ENCODE results near the gene PEAK1.

Gene PEAK1

DNA sequence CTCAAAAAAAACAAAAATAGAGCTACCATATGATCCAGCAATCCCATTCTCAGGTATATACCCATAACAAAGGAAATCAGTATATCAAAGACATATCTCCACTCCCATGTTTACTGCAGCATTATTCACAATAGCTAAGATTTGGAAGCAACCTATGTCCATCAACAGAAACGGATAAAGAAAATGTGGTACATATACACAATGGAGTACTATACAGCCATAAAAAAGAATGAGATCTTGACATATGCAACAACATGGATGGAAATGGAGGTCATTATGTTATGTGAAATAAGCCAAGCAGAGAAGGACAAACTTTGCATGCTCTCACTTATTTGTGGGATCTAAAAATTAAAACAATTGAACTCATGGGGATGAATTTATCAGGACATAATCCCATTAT is 19.6 kb downstream of the PEAK1 start:
- Histone ChIP-seq H3K9me3 (ENCODE audit: control insufficient read depth, insufficient read depth, low read length) (peaks cover 6% of the 10 kb centered on the region; the same call in 1 of the 2 replicates), H3K4me1 (ENCODE audit: insufficient read depth, low read length) (no peaks in the 10 kb centered on the region), H3K36me3 (ENCODE audit: insufficient read depth, low read length) (no peaks in the 10 kb centered on the region), H3K9ac (ENCODE audit: low read depth, low read length) (no peak overlapping the region)

DNA sequence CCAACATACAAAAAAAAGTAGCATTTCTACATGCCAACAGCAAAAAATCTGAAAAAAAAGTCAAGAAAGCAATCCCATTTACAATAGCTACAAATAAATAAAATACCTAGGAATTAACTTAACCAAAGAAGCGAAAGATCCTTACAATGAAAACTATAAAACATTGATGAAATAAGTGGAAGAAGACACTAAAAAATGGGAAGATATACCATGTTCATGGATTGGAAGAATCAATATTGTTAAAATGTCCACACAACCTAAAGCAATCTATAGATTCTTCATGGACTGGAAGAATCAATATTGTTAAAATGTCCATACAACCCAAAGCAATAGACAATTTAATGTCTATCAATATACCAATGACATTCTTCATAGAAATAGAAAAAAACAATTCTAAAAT is 21.0 kb downstream of the PEAK1 start:
- Histone ChIP-seq H3K4me1 (ENCODE audit: insufficient read depth, low read length) (no peaks in the 10 kb centered on the region), H3K9me3 (ENCODE audit: control insufficient read depth, insufficient read depth, low read length) (peaks cover 6% of the 10 kb centered on the region; the same call in 1 of the 2 replicates), H3K36me3 (ENCODE audit: insufficient read depth, low read length) (no peaks in the 10 kb centered on the region), H3K9ac (ENCODE audit: low read depth, low read length) (no peak overlapping the region)

DNA sequence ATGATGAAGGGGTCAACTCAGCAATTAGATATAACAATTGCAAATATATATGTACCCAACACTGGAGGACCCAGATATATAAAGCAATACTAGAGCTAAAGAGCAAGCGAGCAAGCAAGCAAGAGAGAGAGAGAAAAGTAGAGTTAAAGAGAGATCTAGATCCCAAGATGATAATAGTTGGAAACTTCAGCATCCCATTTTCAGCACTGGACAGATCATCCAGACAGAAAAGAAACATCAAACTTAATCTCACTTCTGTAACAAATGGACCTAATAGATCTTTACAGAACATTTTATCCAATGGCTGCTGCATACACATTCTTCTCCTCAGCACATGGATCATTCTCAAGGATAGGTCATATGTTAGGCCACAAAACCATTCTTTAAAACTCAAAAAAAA is 23.2 kb downstream of the PEAK1 start:
- Histone ChIP-seq H3K9ac (ENCODE audit: low read depth, low read length) (no peak overlapping the region), H3K36me3 (ENCODE audit: insufficient read depth, low read length) (no peaks in the 10 kb centered on the region), H3K4me1 (ENCODE audit: insufficient read depth, low read length) (no peaks in the 10 kb centered on the region), H3K9me3 (ENCODE audit: control insufficient read depth, insufficient read depth, low read length) (peaks cover 6% of the 10 kb centered on the region; the same call in 1 of the 2 replicates)

DNA sequence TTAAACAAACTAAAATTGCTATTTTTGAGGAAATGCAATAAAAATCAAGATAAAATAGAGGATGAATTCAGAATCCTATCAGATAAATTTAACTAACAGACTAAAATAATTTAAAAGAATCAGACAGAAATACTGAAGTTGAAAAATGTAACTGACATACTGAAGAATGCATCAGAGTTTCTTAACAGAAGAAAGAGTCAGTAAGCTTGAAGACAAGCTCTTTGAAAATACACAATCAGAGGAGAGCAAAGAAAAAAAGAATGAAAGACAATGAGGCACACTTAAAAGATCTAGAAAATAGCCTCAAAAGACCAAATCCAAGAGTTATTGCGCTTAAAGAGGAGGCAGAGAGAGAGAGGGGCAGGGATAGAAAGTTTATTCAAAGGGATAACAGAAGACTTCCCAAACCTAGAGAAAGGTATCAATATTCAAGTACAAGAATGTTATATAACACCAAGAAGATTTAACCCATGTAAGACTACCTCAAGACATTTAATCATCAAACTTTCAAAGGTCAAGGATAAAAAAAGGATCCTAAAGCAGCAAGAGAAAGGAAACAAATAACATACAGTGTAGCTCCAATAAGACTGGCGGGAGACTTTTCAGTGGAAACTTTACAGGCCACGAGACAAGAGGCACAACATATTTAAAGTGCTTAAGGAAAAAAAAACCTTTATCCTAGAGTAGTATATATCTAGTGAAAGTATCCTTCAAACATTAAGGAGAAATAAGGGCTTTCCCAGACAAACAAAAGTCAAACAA is 24.7 kb downstream of the PEAK1 start:
- peaks cover 6% of the 10 kb centered on the region; the same call in 1 of the 2 replicates for H3K9me3 ChIP-seq (ENCODE audit: control insufficient read depth, insufficient read depth, low read length)
- H3K4me1 ChIP-seq (ENCODE audit: insufficient read depth, low read length): no peaks in the 10 kb centered on the region
- H3K36me3 ChIP-seq (ENCODE audit: insufficient read depth, low read length): no peaks in the 10 kb centered on the region
- H3K9ac ChIP-seq (ENCODE audit: low read depth, low read length): no peak overlapping the region

DNA sequence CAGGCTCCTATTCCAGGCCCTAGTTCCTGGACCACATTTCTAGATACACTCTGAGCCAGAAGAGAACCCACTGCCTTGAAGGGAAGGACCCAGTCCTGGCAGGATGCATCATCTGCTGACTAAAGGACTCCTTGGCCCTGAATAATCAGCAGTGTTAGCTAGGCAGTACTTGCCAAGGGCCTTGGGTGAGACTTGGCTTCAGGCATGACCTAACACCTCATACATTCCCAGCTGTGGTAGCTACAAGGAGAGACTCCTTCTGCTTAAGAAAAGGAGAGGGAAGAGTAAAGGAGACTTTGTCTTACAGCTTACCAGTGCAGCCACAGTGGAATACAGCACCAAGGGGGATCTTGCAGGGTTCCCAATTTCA is 26.4 kb downstream of the PEAK1 start:
- H3K9ac ChIP-seq (ENCODE audit: low read depth, low read length): no peak overlapping the region
- no peaks in the 10 kb centered on the region for H3K36me3 ChIP-seq (ENCODE audit: insufficient read depth, low read length)
- 0 out of 2 replicates have a peak, but pooled peaks cover 2% of the 10 kb centered on the region for H3K9me3 ChIP-seq (ENCODE audit: control insufficient read depth, insufficient read depth, low read length)
- no peaks in the 10 kb centered on the region for H3K4me1 ChIP-seq (ENCODE audit: insufficient read depth, low read length)

DNA sequence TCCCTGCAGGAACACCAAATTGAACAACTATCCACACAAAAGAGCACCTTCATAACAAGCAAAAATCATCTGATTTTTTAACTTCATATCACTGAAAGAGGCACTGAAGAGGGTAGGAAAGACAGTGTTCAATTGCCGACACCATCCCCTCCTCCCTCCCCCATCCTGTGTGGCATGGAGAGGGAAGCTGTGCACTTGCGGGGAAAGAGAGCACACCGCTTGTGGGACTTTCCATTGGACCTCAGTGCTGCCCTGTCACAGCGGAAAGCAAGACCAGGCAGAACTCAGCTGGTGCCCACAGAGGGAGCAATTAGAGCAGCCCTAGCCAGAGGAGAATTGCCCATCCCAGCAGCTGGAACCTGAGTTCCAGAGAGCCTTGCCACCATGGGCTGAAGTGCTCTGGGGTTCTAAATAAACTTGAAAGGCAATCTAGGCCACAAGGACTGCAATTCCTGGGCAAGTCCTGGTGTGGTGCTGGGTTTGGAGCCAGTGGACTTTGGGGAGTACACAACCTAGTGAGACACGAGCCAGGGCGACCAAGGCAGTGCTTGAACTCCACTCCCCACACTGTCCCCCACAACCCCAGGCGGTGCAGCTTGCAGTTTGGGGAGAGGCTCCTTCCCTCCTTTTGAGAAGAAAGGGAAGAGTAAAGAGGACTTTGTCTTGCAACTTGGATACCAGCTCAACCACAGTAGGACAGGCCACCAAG is 27.0 kb downstream of the PEAK1 start:
- no peaks in the 10 kb centered on the region for H3K4me1 ChIP-seq (ENCODE audit: insufficient read depth, low read length)
- H3K9ac ChIP-seq (ENCODE audit: low read depth, low read length): no peak overlapping the region
- H3K36me3 ChIP-seq (ENCODE audit: insufficient read depth, low read length): no peaks in the 10 kb centered on the region

DNA sequence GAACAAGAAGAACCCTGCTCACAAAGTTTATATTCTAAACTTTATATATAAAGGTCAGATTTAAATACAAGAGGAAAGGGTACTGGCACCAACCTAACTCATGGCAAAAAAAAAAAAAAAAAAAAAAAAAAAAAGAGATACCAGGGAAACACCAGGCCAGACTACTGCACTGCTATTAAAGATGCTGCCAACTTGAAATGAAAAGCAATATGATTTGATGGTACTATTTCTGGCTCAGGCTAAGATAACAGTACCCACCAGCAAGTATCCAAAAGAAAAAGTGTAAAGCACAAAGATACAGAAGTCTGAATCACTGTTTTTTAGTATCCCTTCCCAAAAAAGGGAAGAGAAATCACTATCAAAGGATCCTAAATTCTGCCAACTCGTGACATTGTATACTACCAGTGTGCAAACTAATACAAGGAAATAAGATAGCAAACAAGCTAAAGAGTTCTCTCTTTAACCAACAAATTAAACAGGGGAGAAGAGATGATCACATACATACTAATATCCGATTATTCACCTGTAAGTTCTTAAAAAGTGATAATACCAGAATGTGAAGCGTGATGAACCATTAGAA is 28.4 kb downstream of the PEAK1 start:
- Histone ChIP-seq H3K4me1 (ENCODE audit: insufficient read depth, low read length) (no peaks in the 10 kb centered on the region), H3K9ac (ENCODE audit: low read depth, low read length) (no peak overlapping the region), H3K36me3 (ENCODE audit: insufficient read depth, low read length) (no peaks in the 10 kb centered on the region), H3K9me3 (ENCODE audit: control insufficient read depth, insufficient read depth, low read length) (0 out of 2 replicates have a peak, but pooled peaks cover 2% of the 10 kb centered on the region)

More for the DNA sequence above, 27.0 kb downstream of the PEAK1 start:
- H3K9me3 ChIP-seq (ENCODE audit: control insufficient read depth, insufficient read depth, low read length): 0 out of 2 replicates have a peak, but pooled peaks cover 2% of the 10 kb centered on the region

DNA sequence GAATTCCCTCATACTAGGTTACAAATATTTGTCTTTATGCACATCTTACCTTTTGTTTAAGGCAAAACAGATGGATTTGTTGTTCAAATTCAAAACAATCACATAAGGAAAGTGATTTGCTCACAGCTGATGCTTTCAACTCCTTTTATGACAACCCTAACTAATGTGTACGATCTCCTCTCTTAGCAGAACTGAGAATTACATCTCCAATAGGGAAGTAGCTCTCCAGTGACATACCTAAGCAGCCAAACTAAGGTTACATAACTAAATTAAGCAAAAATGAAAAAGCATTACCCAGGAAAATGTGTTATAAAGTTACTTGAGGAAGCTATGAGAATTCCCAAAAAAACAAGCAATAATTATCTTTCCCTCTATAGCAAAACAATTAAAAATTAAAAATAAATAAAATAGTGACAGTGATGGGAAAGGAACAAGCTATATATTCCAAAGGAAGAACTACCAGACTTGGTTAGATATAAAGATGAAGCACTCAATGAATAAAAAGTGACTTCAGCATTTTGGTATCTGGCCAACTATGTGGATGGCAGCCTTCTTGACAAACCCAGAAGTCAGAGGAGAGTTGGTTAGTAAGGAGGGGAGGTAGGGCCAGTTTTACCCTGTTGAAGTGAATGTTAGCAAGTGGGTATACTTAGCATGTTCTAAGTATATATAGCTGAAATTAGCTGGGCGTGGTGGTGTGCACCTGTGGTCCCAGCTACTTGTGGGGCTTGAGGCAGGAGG is 32.4 kb downstream of the PEAK1 start:
- Histone ChIP-seq H3K4me1 (ENCODE audit: insufficient read depth, low read length) (no peaks in the 10 kb centered on the region), H3K9ac (ENCODE audit: low read depth, low read length) (no peak overlapping the region), H3K36me3 (ENCODE audit: insufficient read depth, low read length) (no peaks in the 10 kb centered on the region; the same call in 1 of the 2 replicates), H3K9me3 (ENCODE audit: control insufficient read depth, insufficient read depth, low read length) (no peaks in the 10 kb centered on the region)

DNA sequence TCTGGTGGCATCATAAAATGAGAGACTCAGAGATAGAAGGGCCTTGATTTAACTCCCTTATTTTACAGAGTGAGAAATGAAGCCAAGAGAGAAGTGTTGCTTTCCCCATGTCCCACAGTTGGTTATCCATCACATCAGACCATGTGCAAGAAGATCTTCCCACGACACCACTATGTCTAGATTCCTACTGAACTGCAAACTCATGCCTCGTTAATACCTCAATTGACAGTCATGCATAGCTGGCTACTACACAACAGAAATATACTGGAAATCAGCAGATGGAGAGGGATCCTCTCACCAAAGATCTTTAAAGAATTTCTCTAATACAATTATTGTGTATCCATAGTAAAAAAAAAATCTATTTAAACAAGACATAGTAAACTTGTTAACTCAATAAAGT is 33.3 kb downstream of the PEAK1 start:
- Histone ChIP-seq H3K4me1 (ENCODE audit: insufficient read depth, low read length) (no peaks in the 10 kb centered on the region), H3K36me3 (ENCODE audit: insufficient read depth, low read length) (no peaks in the 10 kb centered on the region; the same call in 1 of the 2 replicates)

DNA sequence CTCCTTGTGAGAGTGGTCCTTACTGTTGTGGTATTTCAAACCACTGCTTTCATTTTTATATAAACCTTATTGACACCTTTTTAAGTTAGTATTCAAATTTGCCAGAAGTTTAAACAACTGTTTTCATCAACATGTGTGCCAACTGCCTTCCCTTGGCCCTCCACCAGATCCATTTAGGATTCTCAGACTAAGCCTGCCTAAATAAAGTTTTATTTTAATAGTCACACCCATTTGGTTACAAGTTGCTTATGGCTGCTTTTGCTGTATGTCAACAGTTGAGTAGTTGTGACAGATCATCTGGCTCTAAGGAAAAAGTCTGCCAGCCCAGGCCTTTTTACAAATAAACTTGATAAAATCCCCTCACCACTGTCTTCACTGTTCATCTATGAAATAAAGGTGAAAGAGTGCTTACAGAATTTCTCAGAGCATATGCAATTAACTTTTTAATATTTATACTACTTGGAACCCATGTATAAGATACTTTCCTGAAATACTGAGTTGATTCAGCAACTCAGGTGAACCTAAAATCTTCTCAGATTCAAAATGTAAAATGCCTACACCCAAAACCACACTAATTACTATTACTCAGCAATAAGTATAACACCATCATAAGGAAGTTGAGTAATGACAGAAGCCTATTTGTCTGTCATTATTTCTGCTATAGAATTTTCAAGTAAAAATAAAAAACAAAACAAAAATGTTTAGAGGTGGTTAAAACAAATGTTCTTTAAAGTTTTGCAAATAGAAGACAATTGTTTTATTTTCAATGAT is 35.1 kb downstream of the PEAK1 start:
- Histone ChIP-seq H3K9ac (ENCODE audit: low read depth, low read length) (no peak overlapping the region), H3K9me3 (ENCODE audit: control insufficient read depth, insufficient read depth, low read length) (no peaks in the 10 kb centered on the region), H3K36me3 (ENCODE audit: insufficient read depth, low read length) (no peaks in the 10 kb centered on the region; the same call in 1 of the 2 replicates)

More for the DNA sequence above, 33.3 kb downstream of the PEAK1 start:
- H3K9me3 ChIP-seq (ENCODE audit: control insufficient read depth, insufficient read depth, low read length): no peaks in the 10 kb centered on the region
- no peak overlapping the region for H3K9ac ChIP-seq (ENCODE audit: low read depth, low read length)

DNA sequence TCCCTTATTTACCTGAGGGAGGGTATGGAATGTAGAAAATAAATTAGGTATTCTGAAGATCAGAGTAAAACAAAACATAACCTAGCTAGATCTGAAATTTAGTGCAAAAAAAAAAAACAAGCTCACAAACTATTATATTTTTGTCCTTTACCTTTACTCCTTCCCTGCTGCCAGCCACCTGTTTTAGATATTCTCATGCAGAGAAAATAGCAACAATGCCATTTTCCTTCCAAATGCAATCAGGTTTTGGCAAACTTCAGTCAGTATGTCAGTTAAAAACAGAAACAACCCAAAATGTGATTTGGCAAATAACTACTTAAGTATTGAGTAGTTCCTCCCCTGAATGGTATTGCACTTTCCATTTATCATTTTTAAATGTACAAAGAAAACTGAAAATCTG is 35.8 kb downstream of the PEAK1 start:
- Histone ChIP-seq H3K9me3 (ENCODE audit: control insufficient read depth, insufficient read depth, low read length) (no peaks in the 10 kb centered on the region), H3K9ac (ENCODE audit: low read depth, low read length) (no peak overlapping the region), H3K36me3 (ENCODE audit: insufficient read depth, low read length) (no peaks in the 10 kb centered on the region; the same call in 1 of the 2 replicates), H3K4me1 (ENCODE audit: insufficient read depth, low read length) (no peaks in the 10 kb centered on the region)

More for the DNA sequence above, 35.1 kb downstream of the PEAK1 start:
- H3K4me1 ChIP-seq (ENCODE audit: insufficient read depth, low read length): no peaks in the 10 kb centered on the region

DNA sequence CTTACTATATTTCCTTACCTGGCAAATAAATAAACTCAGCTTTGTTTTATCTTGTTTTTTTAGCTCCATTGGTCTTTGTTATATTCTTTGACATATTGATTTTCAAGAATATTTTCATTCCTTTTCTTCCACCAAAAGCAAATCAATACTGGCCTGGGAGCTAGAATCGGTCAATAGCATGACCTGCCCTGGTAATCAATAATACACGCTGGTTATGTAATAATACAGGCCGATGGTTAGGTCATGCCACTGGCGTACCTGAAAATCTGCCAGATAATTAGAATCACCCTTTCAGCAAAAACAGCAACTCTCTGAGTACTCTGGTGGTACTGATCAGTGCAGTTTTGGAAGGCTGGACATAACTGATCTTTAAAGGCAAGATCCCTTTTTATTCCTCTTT is 39.9 kb downstream of the PEAK1 start:
- H3K36me3 ChIP-seq (ENCODE audit: insufficient read depth, low read length): no peaks in the 10 kb centered on the region
- H3K4me1 ChIP-seq (ENCODE audit: insufficient read depth, low read length): no peaks in the 10 kb centered on the region
- no peaks in the 10 kb centered on the region for H3K9me3 ChIP-seq (ENCODE audit: control insufficient read depth, insufficient read depth, low read length)
- no peak overlapping the region for H3K9ac ChIP-seq (ENCODE audit: low read depth, low read length)

DNA sequence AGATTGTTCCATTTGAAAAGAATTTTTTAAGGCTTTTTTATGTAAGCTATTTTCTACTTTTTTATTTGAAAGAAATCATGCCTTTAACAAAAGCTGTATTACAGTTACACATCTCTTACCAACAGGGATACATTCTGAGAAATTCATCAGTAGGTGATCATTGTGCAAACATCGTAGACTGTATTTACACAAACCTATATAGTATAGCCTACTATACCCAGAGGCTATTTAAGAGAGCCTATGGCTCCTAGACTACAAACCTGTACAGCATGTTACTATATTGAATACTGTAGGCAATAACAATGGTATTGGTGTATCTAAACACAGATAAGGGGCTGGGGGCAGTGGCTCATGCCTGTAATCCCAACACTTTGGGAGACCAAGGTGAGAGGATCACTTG is 43.1 kb downstream of the PEAK1 start:
- no peaks in the 10 kb centered on the region for H3K4me1 ChIP-seq (ENCODE audit: insufficient read depth, low read length)
- H3K9ac ChIP-seq (ENCODE audit: low read depth, low read length): no peak overlapping the region
- no peaks in the 10 kb centered on the region for H3K9me3 ChIP-seq (ENCODE audit: control insufficient read depth, insufficient read depth, low read length)
- H3K36me3 ChIP-seq (ENCODE audit: insufficient read depth, low read length): no peaks in the 10 kb centered on the region

Measured in ES-I3 (cell line).